Stimulated activated CD8-positive, alpha-beta memory T cell treated with anti-CD3 and anti-CD28 coated beads, Interleukin-15, amount 100 ng/mL, for 24 hours (primary cell): ENCODE data around the gene KARS1.
A peak's percentile ranks its signal among the peaks of the same experiment; 100 is the strongest.

Experiments used
- DNase-seq: peaks from one replicate; pipeline ENCODE4 v3.0.0-alpha.2; 2020; ENCODE audit warnings: low read depth

The KARS1 gene

GRCh38 chr16:75647492-75648264, at the start of gene KARS1, which contains the start of gene TERF2IP:
Gene KARS1 (minus strand): TSS chr16:75647665. CDS start chr16:75647639, 26 bp downstream.
Gene TERF2IP (plus strand): TSS chr16:75647773. CDS start chr16:75647883, 110 bp downstream.
- peak; percentile 86 for DNase-seq

DNA sequence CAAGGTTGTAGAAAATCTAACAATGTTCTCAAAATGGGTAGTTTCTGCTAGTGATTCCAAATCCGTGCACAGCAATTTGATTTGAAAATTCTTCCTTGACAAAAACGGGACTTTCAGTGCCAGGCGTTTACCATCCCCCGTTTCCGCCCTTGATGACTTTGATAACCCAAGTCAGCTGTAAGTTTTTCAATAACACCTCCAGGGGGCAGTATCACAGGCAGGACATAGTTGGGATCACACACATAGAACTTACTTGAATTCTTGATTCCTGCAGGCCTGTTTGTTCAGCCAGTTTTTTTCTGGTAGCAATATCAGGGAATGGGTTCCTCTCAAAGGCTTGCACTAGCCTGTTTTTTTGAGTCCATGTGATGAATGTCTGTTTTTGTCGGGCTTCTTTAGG, 48.2 kb upstream of the KARS1 start:
- DNase-seq: no peak

- no peak for DNase-seq
These were observed 39.9 kb upstream of the KARS1 start for GRCh38 chr16:75687361-75687760.

DNA sequence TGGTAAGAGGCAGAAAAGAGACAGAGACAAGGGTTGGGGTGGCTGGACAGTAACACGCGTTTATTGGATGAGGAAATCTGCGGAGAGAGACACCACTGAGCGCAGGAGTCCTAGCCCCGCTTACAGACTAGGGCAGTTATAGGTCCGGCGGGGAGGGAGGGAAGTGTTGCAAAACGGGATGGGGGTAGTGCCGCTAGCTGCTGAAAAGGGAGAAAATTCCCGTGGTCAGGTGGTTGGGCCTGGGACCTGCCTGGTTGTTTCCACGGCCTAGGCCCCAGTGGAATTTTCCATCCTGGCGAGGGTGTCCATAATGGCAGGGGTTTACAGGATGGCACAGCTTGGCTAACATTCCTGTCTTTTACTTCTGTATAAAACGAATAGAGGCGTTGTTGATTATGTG, 34.8 kb upstream of the KARS1 start:
- DNase-seq: no peak

- no peak for DNase-seq
These were observed 31.9 kb upstream of the KARS1 start for GRCh38 chr16:75679366-75679765.

DNA sequence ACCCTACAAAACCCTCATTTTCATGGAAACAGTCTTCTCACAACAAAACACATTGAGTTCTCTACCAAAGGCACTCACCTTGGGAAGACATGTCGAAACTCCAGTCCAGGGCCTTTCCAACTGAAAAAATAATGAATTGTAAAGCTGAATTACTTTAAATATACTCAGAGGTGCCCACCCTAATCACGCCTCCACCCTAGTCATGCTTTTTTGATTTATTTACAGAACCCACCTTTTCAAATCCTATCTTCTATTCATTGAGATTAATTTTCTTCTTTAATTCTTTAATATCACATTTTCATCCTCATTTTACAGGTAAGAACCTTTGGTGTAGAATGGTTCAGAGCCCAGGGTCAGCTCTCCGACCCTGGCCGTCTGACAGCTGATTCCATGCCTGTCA, 29.4 kb upstream of the KARS1 start, which contains the start of gene CPHXL2:
TSS of gene CPHXL2 (minus strand) at position 101 of the 400 bp plus-strand sequence. CDS start at position 91, 10 bp downstream.
- no peak for DNase-seq

DNA sequence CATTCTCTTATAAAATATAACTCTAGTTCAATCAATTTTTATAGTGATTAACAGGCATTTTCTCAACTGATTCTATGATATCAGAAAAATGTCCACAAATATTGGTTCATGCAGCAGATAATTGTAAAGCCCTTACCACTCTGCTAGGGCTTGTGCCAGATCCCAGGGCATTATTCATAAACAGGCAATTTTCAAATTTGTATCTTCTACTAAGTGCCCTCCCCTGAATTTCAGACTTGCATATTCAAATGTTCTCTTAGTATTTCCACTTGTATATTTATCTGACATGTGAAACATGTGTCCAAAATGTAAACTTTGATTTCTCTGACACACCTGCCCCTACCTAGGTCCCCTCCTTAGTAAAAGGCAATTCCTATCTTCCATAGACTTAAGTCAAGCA, 20.0 kb upstream of the KARS1 start:
- DNase-seq: no peak

- DNase-seq: no peak
These were observed 13.3 kb upstream of the KARS1 start for GRCh38 chr16:75660726-75661302.

DNA sequence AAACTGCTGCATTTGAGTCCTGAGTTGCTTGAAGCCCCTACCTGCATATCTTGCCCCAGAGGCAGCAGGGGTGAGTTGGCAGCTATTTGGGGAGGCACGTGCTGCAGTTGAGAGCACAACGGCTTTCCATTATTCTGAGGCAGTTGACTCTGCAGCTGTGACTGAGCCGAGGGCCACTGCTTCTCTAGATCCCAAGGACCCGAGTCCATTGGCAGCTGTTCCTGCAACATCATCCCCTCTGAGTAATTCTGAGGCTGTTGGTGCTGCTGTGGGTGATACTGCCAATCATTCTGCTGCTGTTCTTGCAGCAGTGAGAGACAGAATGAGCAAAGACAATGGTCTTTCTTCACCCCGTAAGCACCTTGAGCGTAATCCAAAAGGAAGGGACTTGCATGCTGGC, 12.9 kb upstream of the KARS1 start:
- no peak for DNase-seq

DNA sequence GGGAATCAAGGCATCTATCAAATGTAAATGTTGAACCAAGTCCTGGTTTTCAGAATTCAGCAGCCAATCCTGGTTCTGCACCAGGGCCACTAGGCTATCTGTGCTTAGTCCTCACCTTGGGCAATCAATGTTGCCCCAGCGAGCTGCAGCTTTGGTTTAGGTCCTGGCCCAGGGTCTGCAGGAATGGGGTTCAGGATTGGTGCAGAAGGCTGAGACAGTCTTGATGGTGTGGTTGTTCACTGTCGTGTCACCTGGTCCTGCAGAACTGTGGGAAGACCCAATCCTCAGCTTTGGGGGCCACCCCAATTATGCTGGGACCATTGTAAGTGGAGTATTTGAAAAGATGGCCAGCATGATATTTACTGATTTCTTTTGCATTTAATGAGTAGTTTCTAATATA, 10.7 kb upstream of the KARS1 start:
- no peak for DNase-seq

- no peak for DNase-seq
These were observed 6.5 kb upstream of the KARS1 start for GRCh38 chr16:75653922-75654321.

DNA sequence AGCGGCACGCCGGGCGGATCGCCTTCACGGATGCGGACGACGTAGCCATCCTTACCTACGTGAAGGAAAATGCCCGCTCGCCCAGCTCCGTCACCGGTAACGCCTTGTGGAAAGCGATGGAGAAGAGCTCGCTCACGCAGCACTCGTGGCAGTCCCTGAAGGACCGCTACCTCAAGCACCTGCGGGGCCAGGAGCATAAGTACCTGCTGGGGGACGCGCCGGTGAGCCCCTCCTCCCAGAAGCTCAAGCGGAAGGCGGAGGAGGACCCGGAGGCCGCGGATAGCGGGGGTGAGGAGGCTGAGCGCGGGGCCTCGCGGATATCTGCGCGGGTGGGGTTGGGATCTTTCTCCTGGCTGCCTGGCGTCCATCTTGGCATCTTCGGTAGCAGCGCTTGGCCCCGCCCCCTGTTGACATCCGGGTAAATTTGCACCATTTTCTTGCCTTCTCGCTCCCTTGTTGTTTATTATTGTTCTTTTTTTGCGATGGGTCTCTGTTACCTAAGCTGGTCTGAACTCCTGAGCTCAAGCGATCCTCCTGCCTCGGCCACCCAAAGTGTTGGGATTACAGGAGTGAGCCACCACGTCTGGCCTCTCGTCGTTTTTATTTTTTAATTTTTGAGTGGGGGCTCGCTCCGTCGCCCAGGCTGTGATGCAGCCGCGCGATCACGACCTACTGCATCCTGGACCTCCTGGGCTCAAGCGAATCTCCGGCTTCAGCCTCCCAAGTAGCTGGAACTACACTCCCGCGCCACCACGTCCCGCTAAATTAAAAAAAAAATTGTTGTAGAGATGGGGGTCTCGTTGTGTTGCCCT, 1.0 kb upstream of the KARS1 start:
- peak; percentile 62 for DNase-seq

DNA sequence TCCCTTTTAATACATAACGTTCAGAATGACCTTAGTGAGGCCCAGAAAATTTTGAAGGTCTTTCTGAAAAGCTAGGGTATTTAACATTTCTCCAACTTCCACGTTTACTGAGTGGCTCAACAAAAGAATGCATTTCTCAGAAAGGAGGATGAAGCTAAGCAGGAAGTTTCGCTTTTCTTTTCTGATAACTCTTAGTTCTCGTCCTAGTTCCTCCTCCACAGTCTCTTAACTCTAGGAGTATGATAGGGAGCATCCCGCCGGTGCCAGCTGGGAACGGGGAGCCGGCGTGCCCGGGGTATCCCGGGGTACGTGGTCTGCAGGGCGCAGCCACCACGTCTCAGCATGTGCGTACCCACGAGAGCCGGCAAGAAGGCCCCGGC, 363 bp downstream of the KARS1 start:
- DNase-seq: no peak

DNA sequence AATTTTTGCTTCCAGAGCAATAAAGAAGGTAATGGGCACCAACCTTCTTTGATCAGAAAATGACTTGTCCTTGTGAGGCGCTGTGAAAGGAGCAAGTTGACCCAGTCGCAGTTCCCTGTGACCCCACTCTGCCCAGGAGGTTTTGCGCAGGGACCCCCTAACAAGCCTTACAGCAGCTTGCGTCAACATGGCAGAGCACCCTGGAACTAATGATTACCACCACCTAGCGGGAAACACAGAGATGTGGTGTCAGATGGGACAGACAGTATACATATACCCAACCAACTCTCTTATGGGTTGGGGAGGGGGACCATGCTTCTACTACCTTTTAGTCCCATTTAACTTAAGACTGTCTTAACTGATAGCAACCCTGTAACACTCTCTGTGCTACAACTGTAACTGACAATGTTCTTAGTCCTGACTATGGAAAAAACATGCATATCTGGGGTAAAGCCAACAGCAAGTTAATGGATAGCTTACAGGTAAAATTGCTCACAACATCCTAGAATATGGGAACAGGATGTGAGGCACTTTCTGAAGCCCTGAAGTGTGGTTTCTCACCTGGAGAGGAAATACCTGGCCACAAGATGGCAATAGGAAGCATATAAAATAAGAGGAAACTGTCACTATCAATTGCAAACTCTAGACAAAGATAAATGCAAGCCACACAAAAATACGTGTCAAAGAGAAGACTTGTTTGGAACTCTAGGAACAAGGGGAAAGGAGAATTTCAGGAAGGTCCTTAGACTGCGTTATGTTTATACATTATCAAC, 3.0 kb downstream of the KARS1 start:
- DNase-seq: no peak

DNA sequence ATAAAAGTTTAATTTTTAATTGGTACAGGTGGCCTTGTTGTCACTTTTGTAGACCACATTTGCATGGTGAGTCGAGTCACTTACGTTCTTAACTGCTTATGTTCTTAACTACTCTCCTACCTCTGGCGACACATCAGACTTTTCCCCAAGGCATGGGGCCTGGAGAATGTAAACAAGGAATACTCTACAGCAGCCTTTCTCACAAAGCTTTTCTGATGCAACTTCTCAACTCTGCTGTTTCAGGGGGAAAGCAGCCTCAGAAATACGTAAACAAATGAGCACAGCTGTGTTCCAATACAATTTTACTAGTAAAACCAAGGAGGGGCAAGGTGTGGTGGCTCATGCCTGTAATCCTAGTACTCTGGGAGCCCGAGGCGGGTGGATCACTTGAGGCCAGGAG, 6.9 kb downstream of the KARS1 start:
- no peak for DNase-seq

GRCh38 chr16:75635036-75635435, 12.4 kb downstream of the KARS1 start:
- no peak for DNase-seq

GRCh38 chr16:75632857-75633256, 14.6 kb downstream of the KARS1 start:
- no peak for DNase-seq

DNA sequence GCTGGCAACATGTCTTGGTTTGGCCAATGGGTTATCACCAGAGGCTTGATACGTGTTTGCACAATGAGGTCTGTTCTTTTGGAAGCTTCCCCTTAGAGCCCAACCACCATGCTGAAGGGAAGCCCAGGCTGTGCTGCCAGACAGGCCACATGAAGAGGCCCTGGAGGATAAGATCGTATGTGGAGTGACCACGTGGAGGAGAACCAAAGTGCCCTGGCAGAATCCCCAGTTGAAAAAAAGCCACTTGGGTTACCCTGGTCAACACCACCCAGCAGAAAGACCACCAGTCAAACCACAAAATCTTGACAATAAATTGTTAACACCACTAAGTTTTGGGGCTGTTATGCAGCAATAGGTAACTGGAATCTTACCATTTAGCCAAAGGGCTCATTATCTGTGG, 17.4 kb downstream of the KARS1 start:
- no peak for DNase-seq

- DNase-seq: no peak
These were observed 18.3 kb downstream of the KARS1 start for GRCh38 chr16:75629132-75629531.

DNA sequence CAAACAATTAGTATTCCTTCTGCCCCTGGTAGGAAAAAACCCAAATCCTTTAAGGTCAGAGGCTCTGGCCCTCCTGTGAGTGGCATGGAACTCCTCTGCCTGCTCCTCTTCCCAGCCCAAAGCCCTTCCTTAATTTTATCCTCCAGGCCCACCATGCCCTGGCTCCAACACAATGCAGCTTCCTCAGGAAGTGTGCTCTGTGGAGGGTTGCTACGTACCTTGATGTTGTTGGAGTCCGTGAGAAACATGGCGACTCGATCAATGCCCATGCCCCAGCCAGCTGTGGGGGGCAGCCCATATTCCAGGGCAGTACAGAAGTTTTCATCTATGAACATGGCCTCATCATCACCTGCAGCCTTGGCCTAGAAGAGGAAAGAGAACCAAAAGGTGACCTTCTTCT, 19.1 kb downstream of the KARS1 start:
- no peak for DNase-seq

- DNase-seq: no peak
These were observed 19.6 kb downstream of the KARS1 start for GRCh38 chr16:75627851-75628250.

GRCh38 chr16:75626806-75627205, 20.7 kb downstream of the KARS1 start:
- no peak for DNase-seq
